Activated T-cell treated with anti-CD3 and anti-CD28 coated beads for 1 hour (primary cell): ENCODE data around the gene ARRDC1.
"Not testable (repeated sequence)": the region's sequence is repeated elsewhere in the genome, so short reads cannot be mapped to it uniquely, and the experiment has no call there.

Source experiments
- DNase-seq: peaks from one replicate; pipeline ENCODE4 v3.0.0-alpha.2; 2020; ENCODE audit warnings: low read depth

ARRDC1 gene

DNA sequence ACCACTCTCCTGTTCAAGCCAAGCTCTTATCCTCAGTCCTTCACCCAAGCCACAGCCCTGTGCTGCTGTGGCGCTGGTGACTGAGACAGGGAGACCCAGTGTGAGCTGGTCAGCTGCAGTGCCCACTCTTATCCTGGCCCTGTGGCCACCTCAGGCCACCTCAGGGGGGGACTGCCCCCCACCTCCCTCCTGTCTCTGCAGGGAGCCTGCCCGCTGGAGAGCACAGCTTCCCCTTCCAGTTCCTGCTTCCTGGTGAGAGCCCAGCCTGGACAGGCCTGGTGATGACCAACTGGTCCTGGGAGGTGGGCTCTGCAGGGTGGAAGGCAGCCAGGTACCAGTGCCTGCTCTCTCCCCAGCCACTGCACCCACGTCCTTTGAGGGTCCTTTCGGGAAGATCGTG is 7.8 kb downstream of the ARRDC1 start:
- no peak for DNase-seq

DNA sequence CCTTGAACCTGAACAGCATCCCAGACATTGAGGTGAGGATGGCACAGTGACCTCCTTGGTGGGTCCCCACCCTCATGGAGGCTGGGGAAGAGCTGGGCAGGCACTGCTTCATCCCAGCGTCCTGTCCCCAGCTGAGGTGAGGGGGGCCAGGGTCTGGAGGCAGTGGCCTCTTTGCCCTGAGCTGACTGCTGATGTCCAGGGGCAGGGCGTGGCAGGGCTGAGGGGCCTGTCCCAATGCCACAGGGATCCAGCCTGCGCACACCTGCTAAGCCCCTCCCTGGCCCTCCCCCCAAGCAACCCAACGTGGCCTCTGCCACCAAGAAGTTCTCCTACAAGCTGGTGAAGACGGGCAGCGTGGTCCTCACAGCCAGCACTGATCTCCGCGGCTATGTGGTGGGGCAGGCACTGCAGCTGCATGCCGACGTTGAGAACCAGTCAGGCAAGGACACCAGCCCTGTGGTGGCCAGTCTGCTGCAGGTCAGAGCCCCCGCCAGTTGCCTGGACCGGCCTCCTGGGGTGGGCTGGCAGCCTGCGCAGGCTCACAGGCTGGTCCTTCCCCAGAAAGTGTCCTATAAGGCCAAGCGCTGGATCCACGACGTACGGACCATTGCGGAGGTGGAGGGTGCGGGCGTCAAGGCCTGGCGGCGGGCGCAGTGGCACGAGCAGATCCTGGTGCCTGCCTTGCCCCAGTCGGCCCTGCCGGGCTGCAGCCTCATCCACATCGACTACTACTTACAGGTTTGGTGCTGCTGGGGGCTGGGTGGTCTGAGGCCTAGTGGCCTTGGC is 8.4 kb downstream of the ARRDC1 start:
- DNase-seq, result no peak

DNA sequence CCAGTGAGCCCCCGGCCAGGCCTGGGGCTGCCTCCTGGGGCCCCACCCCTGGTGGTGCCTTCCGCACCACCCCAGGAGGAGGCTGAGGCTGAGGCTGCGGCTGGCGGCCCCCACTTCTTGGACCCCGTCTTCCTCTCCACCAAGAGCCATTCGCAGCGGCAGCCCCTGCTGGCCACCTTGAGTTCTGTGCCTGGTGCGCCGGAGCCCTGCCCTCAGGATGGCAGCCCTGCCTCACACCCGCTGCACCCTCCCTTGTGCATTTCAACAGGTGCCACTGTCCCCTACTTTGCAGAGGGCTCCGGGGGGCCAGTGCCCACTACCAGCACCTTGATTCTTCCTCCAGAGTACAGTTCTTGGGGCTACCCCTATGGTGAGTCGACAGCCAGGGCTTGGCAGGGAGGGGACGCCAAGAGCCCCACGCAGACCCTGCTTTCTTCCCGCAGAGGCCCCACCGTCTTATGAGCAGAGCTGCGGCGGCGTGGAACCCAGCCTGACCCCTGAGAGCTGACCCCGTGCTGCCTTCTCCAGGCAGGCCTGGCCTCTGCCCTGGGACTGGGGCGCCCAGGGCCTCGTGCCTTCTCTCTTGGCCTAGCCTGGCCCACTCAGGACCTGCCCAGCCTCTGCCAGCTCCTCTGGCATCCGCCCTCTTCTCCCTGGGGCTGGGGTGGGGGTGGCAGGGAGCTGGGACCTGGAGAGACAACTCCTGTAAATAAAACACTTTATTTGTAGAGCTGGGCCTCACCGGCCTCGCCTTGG is 9.3 kb downstream of the ARRDC1 start:
- no peak for DNase-seq

DNA sequence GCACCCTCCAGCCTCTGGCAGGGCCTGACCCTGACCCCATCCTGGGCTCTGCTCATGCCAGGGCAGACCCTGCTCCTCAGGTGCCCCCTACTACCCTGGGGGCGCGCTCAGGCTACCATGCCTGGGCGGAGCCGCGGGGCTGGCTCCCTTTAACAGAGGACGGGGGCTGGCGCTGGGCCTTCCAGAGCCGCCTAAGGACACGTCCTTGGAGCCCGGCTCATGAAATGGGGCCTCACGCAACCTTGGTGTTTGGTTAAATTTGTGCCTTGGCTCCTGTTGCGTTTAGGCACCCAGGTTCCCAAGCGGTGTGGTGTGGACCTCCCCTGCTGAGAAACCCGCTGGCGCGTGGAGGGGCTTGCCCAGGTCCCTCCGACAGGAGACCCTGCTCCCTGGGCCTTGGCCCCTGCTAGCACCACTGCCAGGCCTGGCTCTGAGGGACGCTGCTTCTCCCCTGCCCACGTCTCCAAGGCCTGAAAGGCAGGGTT is 9.9 kb downstream of the ARRDC1 start:
- no peak for DNase-seq

DNA sequence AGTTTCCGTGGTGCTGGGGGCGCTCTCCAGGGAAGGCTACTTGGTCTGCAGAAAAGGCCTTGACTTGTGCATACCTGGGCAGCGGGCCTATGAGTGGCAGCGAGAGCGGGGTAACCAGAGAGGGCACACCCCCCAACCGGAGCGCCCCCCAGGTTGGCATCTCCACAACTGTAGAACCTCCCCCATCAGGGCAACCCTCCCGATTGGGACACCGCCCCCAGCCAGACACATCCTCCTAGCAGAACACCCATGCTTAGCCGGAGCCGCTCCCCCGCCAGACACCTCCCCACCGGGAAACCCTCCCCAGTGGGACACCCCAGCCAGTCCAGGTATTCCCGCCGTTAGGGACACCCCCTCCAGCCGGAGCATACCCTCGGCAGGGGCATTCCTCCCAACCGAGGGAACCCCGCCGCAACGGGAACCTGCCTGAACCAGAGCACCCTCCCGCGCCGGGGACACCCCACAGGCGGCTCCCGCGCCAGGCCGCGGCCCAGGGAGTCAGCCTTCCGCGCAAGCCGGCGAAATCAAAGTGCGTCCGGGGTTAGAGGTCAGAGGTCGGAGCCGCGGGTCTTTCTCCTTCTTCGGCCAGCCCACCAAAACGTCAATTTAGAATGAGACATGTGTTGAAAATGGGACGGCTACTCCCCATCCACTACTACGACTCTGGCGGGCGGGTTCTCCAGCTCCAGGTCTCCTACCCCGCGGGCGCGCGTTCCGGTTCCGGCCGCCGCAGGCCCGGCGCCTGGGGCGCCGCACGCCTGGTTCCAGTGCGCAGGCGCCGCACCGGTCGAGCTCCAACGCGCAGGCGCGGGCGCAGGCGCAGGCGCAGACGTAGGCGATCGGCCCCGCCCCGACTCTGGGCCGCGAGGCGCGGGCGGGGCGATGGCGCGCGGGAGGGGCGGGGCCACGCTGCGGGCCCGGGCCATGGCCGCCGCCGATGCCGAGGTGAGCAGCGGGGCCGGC is 12.9 kb downstream of the ARRDC1 start, which contains the start of gene EHMT1:
Gene EHMT1, plus strand, starts transcription at position 901 of the 963 bp plus-strand sequence. Its CDS starts 24 bp downstream, at position 925.
- DNase-seq, result peak; percentile 88

DNA sequence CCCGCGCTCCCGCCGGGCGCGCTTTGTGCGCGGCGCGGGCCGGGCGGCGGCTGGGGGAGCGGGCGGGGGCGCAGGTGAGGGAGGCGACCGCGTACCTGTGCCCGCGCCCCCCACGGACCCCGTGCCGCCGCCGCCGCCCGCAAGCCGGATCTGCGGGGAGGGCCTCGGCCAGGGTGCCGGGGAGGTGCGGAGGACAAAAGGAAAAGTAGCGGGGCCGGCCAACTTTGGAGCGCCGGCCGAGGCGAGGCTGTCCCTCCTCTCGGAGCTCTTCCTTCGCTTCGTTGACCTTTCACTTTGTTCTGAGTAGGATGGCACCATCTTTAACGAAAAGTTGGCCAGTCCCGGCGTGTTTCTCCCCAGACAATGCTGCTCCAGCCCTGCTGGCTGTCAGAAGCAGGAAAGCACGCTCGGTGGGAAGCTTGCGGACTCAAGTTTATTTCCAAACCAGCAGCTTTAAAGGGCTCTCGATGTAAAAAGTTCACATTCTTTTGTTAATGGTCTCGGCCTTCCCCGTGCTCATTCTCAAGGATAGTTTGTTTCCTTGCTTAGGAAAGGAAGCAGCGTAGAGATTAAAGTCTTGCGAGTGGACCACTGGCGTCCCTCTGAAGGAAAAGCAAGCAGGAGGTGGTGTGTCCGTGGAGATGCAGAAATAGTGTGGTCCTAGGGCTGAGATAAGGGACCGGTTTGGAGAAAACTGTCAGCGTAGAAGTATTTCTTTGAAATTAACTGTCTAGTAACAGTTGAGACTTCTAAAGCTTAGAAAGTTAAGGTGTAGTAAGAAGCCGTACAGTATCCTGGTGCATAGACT is 14.0 kb downstream of the ARRDC1 start:
- no peak for DNase-seq

DNA sequence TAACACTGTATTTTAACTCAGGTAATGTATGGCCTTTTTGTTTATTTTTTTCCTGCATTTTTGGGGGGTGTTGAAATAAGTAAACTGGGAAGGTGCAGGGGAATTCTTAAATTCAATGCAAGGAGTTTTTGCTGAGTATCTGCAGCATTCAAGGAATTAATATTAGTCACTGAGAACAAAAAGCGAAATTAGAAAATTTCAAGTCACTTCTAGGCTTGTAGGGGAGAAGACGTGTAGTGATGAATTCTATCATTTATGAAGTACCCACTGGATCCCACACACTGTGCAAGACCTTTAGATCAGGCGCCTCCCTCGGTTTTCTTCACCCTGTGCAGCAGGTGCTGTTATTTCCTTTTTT is 14.5 kb downstream of the ARRDC1 start:
- DNase-seq, result no peak

DNA sequence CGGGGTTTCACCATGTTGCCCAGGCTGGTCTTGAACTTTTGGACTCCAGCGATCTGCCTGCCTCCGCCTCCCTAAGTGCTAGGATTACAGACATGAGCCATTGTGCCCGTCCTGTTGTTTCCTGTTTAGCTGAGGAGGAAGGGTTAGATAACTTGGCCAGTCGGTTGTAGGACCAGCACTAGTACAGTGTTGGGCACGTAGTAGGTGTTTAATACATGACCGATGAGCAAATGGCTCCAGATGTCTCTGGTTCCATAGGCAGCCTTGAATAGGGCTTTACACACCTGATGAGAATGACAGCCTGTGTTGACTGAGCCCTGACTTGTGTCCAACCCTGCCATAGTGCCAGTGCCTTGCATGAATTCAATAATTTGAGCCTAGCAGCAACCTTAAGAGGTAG is 15.1 kb downstream of the ARRDC1 start:
- DNase-seq, result no peak

DNA sequence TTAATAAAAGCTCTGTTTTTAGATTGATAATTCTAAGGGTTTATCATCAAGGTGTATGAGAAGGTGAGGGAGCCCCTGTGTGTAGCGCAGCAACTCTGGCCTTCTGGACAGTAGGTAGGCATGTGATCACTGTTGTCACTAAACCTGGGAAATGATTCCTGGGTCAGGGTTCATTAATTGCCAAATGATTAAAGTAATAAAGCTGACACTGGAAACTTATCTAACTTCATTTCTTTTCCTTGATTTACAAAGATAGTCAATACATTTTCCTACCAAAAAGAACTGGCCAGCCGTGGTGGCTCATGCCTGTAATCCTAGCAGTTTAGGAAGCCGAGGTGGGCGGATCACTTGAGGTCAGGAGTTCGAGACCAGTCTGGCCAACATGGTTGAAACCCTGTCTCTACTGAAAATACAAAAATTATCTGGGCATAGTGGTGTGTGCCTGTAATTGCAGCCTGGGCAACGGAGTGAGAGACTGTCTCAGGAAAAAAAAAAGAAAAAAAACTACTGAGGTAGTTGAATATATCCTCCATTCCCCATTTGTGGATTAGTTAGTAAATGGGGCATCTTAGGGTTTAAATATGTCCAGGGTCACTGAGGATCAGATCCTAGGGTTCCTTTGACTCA is 15.8 kb downstream of the ARRDC1 start:
- no peak for DNase-seq

DNA sequence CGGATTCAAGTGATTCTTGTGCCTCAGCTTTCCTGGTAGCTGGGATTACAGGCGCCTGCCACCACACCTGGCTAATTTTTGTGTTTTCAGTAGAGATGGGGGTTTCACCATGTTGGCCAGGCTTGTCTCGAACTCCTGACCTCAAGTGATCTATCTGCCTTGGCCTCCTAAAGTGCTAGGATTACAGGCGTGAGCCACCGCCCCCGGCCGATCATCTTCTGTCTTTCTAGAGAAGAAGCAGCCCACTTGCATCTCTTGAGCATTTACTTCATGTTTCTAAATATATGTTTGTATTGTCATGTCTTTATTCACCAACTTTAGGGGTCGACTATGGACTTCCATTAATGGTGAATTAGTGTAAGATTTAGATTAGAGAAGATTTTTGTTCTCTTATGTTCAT is 16.7 kb downstream of the ARRDC1 start:
- DNase-seq, result not testable (repeated sequence)

DNA sequence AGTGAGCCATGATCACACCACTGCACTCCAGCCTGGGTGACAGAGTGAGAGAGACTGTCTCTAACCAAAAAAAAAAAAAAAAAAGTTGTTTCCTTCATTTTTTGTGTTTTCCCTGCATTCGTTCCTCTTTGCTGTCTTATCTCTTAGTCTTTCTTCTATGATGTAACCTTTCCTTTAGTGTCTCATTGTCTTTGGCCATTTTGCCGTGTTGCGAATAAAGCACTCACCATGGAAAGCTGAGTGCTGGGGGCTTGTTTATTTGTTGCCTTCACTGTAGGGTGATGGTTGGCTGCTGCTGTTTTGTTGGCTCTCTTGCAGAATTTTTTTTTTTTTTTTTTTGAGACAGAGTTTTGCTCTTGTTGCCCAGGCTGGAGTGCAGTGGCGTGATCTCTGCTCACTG is 21.0 kb downstream of the ARRDC1 start:
- no peak for DNase-seq

DNA sequence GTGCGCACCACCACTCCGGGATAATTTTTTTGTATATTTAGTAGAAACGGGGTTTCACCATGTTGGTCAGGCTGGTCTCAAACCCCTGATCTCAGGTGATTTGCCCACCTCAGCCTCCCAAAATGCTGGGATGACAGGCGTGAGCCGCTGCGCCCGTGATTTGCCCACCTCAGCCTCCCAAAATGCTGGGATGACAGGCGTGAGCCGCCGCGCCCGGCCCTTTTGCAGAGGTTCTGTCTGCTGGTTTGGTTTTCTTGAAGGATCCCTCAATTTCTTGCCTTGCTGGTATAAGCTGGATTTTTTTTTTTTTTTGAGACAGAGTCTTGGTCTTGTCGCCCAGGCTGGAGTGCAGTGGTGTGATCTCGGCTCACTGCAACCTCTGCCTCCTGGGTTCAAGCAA is 21.9 kb downstream of the ARRDC1 start:
- DNase-seq, result not testable (repeated sequence)

DNA sequence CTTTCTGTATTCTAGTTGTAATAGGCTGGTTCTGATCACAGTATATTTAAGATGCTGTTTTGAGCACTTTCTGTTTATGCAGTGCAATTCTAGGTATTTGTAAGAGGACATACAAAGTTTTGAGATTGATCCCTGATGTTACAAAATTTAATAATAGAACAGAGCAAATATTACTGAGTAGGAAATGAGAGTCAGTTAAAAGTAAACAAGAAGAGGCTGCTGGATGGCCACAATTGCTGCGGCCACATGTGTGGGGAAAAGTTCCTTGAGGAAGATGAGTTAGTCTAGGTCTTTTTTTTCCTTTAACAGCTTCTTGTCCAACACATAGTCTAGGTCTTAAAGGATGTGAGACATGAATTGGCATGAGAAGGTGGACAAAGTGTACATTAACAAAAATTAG is 24.6 kb downstream of the ARRDC1 start:
- no peak for DNase-seq

DNA sequence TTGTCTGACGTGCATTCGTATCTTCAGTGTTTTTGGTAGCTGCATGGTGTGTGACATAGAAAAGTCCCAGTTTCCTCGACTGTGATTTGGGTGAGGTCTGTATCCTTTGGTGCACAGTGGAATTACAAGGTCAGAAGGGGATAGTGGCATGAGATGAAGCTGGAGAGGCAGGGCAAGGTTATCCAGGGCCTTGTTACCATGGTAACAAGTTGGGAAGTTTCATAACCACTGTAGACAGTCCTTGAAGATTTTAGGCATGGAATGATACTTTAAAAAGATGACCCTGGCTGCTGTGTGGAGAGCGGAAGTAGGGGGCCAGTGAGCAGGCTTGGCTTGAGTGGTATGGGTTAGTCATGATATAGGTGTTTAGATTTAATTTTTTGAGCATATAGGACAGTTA is 25.2 kb downstream of the ARRDC1 start:
- DNase-seq, result no peak

DNA sequence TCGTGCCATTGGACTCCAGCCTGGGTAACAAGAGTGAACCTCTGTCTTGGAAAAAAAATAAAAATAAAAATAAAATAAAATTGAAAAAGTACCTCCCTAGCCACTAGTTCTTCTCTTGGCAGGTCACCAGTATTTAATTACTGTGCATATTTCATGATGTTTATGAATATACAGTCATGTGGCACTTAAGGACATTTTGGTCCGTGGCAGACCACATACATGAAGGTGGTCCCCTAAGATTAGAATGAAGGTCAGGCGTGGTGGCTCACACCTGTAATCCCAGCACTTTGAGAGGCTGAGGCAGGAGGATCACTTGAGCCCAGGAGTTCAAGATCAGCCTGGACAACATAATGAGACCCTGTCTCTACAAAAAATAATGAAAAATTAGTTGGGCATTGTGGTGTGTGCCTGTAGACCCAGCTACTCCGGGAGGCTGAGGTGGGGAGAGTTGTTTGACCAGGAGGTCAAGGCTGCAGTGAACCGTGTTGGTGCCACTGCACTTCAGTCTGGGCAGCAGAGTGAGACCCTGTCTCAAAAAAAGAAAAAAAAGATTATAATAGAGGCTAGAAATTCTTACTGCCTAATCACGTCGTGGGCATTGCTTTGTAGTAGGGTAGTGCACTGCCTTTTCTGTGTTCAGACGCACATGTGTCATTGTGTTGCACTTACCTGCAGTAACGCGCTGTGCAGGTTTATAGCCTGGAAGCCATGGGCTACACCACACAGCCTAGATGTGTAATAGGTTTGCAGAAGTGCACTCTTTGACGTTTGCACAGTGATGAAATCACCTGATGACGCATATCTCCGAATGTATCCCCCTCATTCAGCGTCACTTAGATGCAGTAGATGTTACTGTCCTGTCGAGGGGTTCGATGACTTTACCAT is 26.1 kb downstream of the ARRDC1 start:
- no peak for DNase-seq

DNA sequence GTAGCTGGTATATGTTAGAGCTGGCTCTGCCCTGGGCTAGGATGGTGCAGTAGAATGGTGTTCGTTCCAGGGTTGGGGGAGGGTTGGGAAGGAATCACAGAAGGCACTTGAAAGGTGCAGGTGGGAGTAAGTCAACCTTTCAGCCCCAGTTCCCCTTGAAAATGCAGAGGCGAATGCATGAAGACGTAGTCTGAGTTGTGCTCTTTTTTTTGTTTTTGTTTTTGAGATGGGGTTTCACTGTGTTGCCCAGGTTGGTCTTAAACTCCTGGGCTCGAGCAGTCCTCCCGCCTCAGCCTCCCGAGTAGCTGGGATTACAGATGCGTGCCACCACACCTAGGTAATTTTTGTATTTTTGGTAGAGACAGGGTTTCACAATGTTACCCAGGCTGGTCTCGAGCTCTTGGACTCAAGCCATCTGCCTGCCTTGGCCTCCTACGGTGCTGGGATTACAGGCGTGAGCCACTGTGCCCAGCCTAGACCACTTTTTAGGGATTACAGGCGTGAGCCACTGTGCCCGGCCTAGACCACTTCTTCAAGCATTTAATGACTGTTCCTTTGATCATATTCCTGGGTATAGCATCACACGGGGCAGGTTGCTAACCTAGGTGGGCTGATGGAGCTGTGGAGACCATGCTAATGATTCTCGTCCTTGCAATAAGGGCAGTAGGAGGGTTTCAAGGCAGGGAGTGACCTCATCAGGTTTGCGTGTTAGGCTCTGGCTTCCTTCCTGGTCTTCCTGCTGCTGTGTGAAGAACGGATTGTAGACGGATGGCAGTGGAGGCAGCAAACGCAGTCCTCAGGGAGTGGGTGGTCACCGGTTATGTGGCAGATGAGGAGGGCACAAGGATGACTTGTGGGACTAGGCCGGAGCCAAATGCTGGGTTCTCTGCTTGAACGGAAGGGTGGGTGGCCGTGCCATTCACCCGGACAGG is 27.0 kb downstream of the ARRDC1 start:
- DNase-seq, result no peak

DNA sequence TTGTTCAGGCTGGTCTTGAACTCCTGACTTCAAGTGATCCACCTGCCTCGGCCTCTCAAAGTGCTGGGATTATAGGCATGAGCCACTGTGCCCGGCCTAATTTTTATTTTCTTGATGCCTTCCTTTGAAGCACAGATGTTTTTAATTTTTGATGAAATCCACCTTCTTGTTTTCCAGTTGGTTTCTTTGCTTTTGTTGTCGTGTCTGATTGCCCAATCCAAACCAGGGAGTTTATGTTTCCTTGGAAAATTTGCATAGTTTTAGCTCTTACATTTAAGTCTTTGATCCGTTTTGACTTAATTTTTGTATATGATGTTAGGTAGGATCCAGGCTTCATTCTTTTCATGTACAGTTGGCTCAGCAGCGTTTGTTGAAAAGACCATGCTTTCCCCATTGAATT is 28.5 kb downstream of the ARRDC1 start:
- no peak for DNase-seq

DNA sequence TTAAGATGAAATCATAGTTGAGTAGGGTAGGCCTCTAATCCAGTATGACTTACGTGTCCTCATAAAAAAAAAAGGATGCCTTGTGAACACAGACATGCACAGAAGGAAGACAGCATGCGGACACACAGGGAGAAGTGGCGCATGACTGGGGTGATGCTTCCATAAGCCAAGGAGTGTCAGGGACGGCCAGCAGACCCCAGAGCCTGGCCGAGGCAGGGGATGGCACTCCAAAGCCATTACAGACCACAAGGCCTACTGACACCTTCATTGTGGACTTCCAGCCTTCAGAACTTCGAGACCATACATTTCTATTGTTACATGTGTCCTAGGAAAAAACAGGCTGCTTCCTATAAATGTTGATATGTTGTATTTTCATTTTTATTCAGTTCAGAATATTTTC is 33.2 kb downstream of the ARRDC1 start:
- no peak for DNase-seq
